Muscle layer of duodenum (tissue), 2 donors: Measurements from ENCODE around the gene GRK5.

Experiments used
- H3K27ac ChIP-seq: one replicate; pipeline ENCODE4 v1.7.0; 2013; ENCODE audit warnings: mild to moderate bottlenecking, low read length
- H3K27me3 ChIP-seq: one replicate; pipeline ENCODE4 v1.7.0; 2013; ENCODE audit warnings: low read depth, mild to moderate bottlenecking, control low read depth, low read length
- H3K36me3 ChIP-seq, 2 donors: one replicate each; pipeline ENCODE4 v1.7.0; 2013; ENCODE audit warnings: low read length in 2 of 2, control low read depth in 1 of 2, mild to moderate bottlenecking in 1 of 2; ENCODE audit not compliant: insufficient read depth in 2 of 2, control insufficient read depth in 1 of 2
- H3K4me1 ChIP-seq, 2 donors: one replicate each; pipeline ENCODE4 v1.7.0; 2013; ENCODE audit warnings: low read length in 2 of 2, mild to moderate bottlenecking in 2 of 2, control low read depth in 1 of 2, moderate library complexity in 1 of 2; ENCODE audit not compliant: insufficient read depth in 2 of 2, control insufficient read depth in 1 of 2
- H3K4me3 ChIP-seq, 2 donors: one replicate each; pipeline ENCODE4 v1.7.0; 2013; ENCODE audit warnings: low read length in 2 of 2, low read depth in 1 of 2, mild to moderate bottlenecking in 1 of 2
- H3K9me3 ChIP-seq, 2 donors: one replicate each; pipeline ENCODE4 v1.7.0; 2013; ENCODE audit warnings: low read length in 2 of 2, control low read depth in 1 of 2, mild to moderate bottlenecking in 1 of 2; ENCODE audit not compliant: control insufficient read depth in 1 of 2
- donor health status: healthy.

The GRK5 gene

DNA sequence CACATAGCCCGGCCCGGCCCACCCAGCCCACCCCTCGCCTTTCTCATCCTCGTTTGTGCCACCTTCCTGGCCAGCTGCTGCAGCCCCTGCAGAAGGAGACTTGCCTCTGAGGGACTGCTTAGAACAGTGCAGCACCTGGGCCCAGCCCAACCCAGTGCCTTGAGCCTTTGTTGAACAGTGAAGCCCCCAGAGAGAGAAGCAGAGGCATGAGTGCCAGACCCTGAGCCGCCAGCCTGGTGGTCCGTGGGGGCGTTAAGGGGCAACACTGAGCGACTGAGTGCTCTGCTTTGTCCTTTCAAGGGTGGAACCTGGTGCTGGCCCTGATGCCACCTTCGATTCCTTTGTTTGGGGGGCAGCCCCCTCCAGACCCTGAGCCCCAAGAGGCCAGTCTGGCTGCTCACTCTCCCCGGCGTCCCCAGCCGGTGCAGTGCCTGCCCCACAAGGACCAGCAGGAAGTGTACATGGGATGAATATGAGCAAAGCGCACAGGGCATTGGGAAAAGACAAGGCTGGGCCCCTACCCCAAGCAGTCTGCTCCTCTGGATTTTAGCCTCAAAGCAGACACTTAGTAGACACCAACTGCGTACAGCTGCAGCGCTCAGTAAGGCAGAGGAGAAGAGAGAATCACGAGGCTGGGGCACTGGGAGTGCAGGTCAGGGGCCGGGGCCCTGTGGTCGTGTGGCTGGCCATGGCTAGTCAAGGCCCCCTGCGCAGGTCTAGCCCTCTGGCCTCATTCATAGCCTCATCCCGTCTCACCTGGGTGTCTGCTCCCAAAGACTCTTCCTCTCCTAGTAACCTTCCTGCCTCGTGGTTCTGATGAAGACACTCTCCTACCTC, 239.3 kb downstream of the GRK5 start:
- Histone ChIP-seq H3K27me3 (no peaks in the 10 kb centered on the region), H3K9me3 (no peaks in the 10 kb centered on the region), H3K4me1 (no peaks in the 10 kb centered on the region), H3K4me3 (no peak overlapping the region), H3K27ac (no peak overlapping the region), H3K36me3 (peaks cover 26 to 42% of the 10 kb centered on the region in 2 donors)

DNA sequence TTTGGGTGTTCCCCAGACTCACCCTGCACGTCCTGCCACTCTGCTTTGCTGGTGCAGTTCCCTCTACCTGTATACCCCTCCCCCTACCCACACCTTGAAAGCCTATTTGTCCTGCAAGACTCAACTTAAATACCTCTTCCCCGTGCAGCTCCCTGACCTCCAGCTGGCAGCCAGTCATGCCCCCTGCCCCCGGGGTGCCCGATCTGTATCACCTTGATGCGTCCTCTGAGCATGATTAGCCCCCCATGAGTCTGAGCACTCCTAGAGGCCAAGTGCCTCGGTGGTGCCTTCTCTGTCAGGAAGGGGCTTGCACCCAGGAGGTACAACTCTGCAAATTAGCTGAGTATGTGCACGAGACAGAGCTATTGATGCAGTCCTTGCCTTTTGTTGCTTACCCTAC, 240.1 kb downstream of the GRK5 start:
- Histone ChIP-seq H3K27me3 (no peaks in the 10 kb centered on the region), H3K9me3 (no peaks in the 10 kb centered on the region), H3K27ac (no peak overlapping the region), H3K4me3 (no peak overlapping the region), H3K36me3 (peaks cover 26 to 49% of the 10 kb centered on the region in 2 donors), H3K4me1 (no peaks in the 10 kb centered on the region)

- Histone ChIP-seq H3K4me3 (no peak overlapping the region), H3K9me3 (no peaks in the 10 kb centered on the region), H3K36me3 (peaks cover 26 to 53% of the 10 kb centered on the region in 2 donors), H3K27me3 (no peaks in the 10 kb centered on the region), H3K4me1 (no peaks in the 10 kb centered on the region), H3K27ac (no peak overlapping the region)
Observed at GRCh38 chr10:119447823-119448546, 240.6 kb downstream of the GRK5 start.

DNA sequence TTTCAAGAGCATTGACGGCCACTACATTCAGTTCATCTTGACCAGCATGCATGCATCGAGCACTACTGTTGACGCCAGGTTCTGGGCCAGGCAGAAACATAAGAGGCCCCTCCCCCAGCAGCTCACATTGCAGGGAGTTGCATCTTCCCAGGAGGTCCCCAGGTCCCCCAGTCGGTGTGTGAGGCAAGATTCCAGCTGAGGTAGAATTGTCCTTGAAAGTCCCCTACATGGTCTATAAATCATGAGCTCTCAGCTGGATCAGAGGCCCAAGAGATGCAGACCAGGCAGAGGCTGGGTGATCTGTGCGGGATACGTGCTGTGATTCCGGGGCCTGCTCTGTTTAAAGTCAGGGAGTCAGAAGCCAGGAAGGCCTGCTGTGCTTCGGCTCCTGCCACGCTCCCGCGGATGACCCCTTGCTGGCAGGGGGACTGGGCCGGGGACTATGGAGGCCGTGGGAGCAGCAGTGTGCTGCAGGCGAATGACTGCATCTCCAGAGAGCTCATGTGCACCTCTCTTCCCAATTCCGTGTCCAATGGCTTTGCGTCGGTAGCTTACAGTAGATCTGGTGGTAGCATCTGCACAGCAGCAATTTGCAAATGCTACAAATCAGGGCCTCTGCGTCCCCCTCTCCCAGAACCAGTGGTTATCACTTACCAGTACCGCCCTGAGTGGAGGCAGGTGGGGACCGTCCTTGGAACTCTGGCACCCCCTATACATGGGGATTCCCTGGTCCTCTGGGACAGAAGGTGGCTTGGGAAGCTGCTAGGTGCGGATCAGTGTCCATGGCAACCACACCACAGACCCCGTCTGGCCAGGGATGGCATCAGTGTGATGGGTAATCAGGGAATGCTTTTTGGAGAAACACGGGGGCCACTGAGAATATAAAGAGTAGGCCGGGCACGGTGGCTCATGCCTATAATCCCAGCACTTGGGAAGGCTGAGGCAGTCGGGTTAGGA, 241.5 kb downstream of the GRK5 start:
- Histone ChIP-seq H3K4me1 (no peaks in the 10 kb centered on the region), H3K36me3 (peaks cover 25 to 59% of the 10 kb centered on the region in 2 donors), H3K27ac (no peak overlapping the region)

DNA sequence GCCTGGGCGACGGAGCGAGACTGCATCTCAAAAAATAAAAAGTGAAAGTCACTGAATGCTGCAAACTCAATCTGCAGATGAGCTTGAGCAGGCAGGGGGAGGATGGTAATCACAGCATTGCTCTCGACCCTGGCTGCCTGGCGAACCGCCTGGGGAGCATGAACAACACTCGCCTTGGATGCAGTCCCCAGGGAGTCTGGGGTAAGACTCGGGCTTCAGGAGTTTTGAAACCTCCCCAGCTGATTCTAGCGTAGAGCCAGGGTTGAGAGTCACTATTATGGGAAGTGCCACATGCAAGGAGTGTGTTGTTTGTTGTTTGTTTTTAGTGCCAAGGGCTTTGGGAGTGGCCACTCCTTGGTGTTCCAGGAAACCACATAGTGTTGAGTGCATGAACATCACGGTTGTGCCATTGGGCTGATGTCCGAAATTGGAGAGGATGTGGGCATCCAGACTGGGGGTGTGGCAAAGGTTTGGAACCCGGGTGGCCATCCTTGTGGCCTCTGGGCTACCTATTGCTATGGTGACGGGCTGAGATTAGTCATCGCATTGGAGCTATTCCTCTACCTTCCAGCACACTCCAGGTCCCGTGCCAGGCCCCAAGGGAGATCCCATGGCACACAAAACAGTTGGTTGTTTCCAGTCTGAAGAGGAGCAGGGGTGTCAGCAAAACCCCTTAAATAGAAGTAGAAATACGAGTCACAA, 242.5 kb downstream of the GRK5 start:
- Histone ChIP-seq H3K4me1 (no peaks in the 10 kb centered on the region), H3K36me3 (peaks cover 30 to 63% of the 10 kb centered on the region in 2 donors), H3K4me3 (no peak overlapping the region), H3K27ac (no peak overlapping the region), H3K9me3 (no peaks in the 10 kb centered on the region), H3K27me3 (no peaks in the 10 kb centered on the region)

More for the DNA sequence above, 241.5 kb downstream of the GRK5 start:
- Histone ChIP-seq H3K9me3 (no peaks in the 10 kb centered on the region), H3K27me3 (no peaks in the 10 kb centered on the region), H3K4me3 (no peak overlapping the region)

GRCh38 chr10:119450606-119451299, 243.4 kb downstream of the GRK5 start:
- no peaks in the 10 kb centered on the region for H3K4me1 ChIP-seq
- H3K9me3 ChIP-seq: no peaks in the 10 kb centered on the region
- peaks cover 30 to 67% of the 10 kb centered on the region in 2 donors for H3K36me3 ChIP-seq
- no peaks in the 10 kb centered on the region for H3K27me3 ChIP-seq
- no peak overlapping the region for H3K4me3 ChIP-seq
- no peak overlapping the region for H3K27ac ChIP-seq

- Histone ChIP-seq H3K4me3 (no peak overlapping the region), H3K27ac (no peak overlapping the region), H3K4me1 (no peaks in the 10 kb centered on the region), H3K27me3 (no peaks in the 10 kb centered on the region), H3K9me3 (no peaks in the 10 kb centered on the region), H3K36me3 (peaks cover 30 to 73% of the 10 kb centered on the region in 2 donors)
Observed at GRCh38 chr10:119451300-119451896, 244.0 kb downstream of the GRK5 start.

- no peaks in the 10 kb centered on the region for H3K9me3 ChIP-seq
Observed at GRCh38 chr10:119452396-119452795, 245.0 kb downstream of the GRK5 start.

DNA sequence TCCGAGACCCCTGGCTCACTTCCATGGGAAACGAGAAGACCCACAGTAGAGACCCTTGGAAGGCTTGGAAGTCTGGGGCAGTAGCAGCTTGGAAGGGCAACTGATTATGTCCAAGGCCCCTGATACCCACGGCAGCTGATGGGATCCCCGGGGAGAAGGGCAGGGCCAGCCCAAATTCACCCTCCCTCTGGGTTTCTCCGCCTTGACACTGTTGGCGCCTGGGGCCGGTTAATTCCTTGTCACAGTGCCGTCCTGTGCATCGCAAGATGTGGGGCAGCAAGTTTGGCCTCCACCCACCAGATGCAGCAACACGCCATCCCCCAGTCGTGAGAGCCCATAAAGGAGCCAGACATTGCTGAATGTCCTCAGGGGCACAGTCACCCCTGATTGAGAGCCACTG, 245.9 kb downstream of the GRK5 start:
- Histone ChIP-seq H3K27me3 (no peaks in the 10 kb centered on the region), H3K9me3 (no peaks in the 10 kb centered on the region), H3K27ac (no peak overlapping the region), H3K4me1 (no peaks in the 10 kb centered on the region), H3K36me3 (peaks cover 19 to 58% of the 10 kb centered on the region in 2 donors), H3K4me3 (no peak overlapping the region)

More at GRCh38 chr10:119452396-119452795, 245.0 kb downstream of the GRK5 start:
- H3K27me3 ChIP-seq: no peaks in the 10 kb centered on the region
- H3K36me3 ChIP-seq: peaks cover 27 to 67% of the 10 kb centered on the region in 2 donors
- H3K27ac ChIP-seq: no peak overlapping the region
- no peak overlapping the region for H3K4me3 ChIP-seq
- H3K4me1 ChIP-seq: no peaks in the 10 kb centered on the region

DNA sequence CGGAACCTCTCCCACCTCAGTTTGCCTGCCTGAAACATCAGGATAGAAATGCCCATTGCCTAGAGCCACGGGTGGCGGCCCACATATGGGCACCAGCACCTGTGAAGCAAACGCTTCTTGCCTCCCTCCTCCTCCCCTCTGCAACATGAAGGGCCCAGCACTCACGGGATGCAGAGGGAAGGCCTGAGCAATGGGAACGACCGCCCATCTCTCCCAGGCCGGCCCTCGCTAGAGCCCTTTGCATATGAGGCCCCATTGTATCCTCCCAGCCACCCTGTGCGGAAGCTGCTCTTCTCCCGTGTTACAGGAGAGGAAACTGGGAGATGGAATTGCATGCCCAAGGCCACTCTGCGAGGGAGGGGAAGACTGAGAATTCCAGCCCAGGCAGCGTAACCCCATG, 246.9 kb downstream of the GRK5 start:
- H3K27ac ChIP-seq: no peak overlapping the region
- H3K27me3 ChIP-seq: no peaks in the 10 kb centered on the region
- H3K9me3 ChIP-seq: no peaks in the 10 kb centered on the region
- H3K4me1 ChIP-seq: no peaks in the 10 kb centered on the region
- H3K4me3 ChIP-seq: no peak overlapping the region
- peaks cover 11 to 52% of the 10 kb centered on the region in 2 donors for H3K36me3 ChIP-seq
